T-helper 2 cell treated with Interferon-gamma antibody and Interleukin-4, amounts not matched to agents 5 μg/mL and 100 μg/mL, for 36 hours (primary cell): ENCODE data around the gene EFCAB11.
A peak's percentile ranks its signal among the peaks of the same experiment; 100 is the strongest.

Source experiments
- DNase-seq: peaks from one replicate; pipeline ENCODE4 v3.0.0; 2021; ENCODE audit warnings: low spot score
- H3K27ac Mint-ChIP-seq: one replicate; pipeline ENCODE4 v1.8.0; 2021; ENCODE audit warnings: mild to moderate bottlenecking, mixed read lengths
- H3K27me3 Mint-ChIP-seq: one replicate; pipeline ENCODE4 v1.8.0; 2021; ENCODE audit warnings: low read depth, mixed read lengths
- H3K36me3 Mint-ChIP-seq: one replicate; pipeline ENCODE4 v1.8.0; 2021; ENCODE audit warnings: low read depth, mixed read lengths
- H3K4me1 Mint-ChIP-seq: one replicate; pipeline ENCODE4 v1.8.0; 2021; ENCODE audit warnings: low read depth, mixed read lengths
- H3K4me3 Mint-ChIP-seq: one replicate; pipeline ENCODE4 v1.8.0; 2022; ENCODE audit warnings: mild to moderate bottlenecking, moderate library complexity, mixed read lengths
- H3K9me3 Mint-ChIP-seq: one replicate; pipeline ENCODE4 v1.8.0; 2021; ENCODE audit warnings: mixed read lengths

The EFCAB11 gene

DNA sequence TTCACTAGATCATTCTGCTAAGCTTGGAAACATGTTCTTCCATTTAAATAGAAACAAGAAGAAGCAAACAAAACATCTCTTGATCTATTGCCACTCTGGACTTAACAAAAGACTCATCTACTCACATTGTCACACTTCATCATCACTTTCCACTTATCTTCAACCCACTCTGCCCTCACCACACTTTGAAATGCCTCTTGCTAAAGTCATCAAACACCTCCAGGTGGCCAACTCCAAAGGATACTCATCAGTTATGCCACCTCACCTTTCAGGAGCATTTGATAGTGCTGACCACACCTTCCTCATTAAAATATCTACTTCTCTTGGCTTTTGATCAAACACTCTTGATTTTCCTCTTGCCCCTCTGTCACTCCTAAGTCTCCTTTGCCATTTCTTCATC, 7.2 kb downstream of the EFCAB11 start:
- DNase-seq, result no peak
- Mint-ChIP-seq H3K36me3 (peaks cover 9% of the 10 kb centered on the region), H3K4me3 (no peak overlapping the region), H3K27me3 (no peaks in the 10 kb centered on the region), H3K27ac (no peak overlapping the region), H3K4me1 (no peaks in the 10 kb centered on the region), H3K9me3 (no peaks in the 10 kb centered on the region)

DNA sequence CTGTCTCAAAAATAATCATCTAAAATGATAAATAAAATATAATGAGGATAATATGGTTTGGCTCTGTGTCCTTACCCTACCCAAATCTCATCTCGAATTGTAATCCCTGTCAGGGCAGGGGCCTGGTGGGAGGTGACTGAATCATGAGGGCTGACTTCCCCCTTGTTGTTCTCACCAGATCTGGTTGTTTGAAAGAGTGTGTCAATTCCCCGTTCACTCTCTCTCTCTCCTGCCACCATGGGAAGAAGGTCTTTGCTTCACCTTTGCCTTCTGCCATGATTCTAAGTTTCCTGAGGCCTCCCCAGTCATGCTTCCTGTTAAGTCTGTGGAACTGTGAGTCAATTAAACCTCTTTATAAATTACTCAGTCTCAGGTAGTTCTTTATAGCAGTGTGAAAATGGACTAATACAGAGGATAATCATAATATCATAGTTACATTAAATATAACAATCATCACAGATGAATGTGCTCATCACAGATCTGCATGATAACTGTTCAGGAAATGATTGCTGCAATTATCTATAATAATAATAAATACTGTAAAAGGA, 12.6 kb downstream of the EFCAB11 start:
- H3K36me3 Mint-ChIP-seq, result no peaks in the 10 kb centered on the region
- H3K4me3 Mint-ChIP-seq, result no peak overlapping the region
- H3K4me1 Mint-ChIP-seq, result no peaks in the 10 kb centered on the region
- H3K27ac Mint-ChIP-seq, result no peak overlapping the region
- DNase-seq, result no peak
- no peaks in the 10 kb centered on the region for H3K27me3 Mint-ChIP-seq
- H3K9me3 Mint-ChIP-seq, result no peaks in the 10 kb centered on the region

DNA sequence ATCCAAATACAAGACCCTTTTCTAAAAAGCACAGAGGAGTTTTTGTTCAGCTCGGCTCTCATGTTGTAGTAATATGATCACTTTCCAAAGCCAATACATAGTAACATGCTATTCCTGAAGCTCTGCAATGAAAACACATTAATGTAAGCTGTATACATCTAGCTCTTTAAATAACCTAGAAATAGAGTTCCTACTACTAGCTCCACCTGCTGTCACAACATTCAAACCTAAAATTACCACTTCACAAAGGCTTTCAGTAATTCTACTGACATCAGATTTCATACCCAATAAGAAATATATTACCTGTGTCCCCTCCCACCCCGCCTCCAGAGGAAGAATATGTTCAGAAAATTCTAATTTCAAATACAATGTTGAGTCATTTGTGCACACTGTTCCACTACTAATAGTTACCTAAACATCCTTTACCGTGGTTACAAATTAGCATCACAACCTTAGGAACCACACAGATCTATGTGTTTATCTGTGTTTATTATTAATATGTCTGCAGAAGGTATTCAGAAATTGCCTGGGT, 17.8 kb downstream of the EFCAB11 start:
- H3K27me3 Mint-ChIP-seq, result no peaks in the 10 kb centered on the region
- no peak for DNase-seq
- no peak overlapping the region for H3K4me3 Mint-ChIP-seq
- no peaks in the 10 kb centered on the region for H3K9me3 Mint-ChIP-seq
- H3K36me3 Mint-ChIP-seq, result no peaks in the 10 kb centered on the region
- H3K4me1 Mint-ChIP-seq, result no peaks in the 10 kb centered on the region
- H3K27ac Mint-ChIP-seq, result no peak overlapping the region

DNA sequence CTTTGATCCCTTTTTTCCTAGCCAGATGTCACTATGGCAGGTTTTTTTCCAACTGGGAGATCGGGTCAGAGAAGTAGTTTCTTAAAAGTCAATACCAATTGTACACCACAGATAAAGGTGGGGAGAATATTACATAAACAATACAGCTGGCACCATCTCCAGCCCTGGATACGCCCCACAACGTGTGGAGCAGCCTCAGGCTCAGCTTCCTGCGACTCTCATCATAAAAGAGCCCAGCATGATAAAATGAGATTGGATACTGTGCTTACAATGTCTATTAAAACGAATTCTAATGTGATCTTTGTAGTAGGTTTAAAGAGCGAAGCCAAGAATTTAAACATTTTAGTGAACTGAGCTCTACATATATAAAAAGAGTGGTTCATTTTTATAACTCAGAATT, 21.5 kb downstream of the EFCAB11 start:
- no peak overlapping the region for H3K4me3 Mint-ChIP-seq
- no peaks in the 10 kb centered on the region for H3K9me3 Mint-ChIP-seq
- no peaks in the 10 kb centered on the region for H3K27me3 Mint-ChIP-seq
- H3K4me1 Mint-ChIP-seq, result no peaks in the 10 kb centered on the region
- peaks cover 2% of the 10 kb centered on the region for H3K36me3 Mint-ChIP-seq
- H3K27ac Mint-ChIP-seq, result no peak overlapping the region
- DNase-seq, result no peak

DNA sequence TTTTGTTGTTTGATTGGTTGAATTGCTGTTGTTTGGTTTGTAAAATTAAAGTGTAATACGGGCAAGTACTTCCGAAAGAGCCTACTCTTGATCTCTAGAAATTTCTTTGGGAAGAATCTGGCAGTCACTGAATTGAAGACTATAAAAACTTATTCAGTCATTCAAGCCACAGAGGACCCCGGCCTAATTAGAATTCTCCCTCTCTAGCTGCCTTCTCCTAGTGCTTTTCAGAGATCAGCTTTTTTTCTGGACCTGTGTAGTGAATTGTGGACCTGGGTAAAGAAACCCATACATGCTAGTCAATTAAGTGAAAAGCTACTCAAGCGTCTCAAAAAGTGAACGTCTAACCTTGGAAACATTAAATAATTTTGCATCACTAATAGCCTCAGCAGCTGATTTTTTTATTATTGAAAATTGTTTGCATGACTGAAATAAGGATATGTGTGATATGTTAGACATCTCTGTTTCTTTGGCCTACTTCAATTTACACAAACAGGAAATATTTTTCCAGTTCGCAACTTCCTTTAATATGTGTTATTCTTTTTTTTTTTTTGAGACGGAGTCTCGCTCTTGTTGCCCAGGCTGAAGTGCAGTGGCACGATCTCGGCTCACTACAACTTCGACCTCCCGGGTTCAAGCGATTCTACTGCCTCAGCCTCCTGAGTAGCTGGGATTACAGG, 27.2 kb downstream of the EFCAB11 start:
- H3K9me3 Mint-ChIP-seq, result no peaks in the 10 kb centered on the region
- no peak for DNase-seq
- H3K27me3 Mint-ChIP-seq, result no peaks in the 10 kb centered on the region
- H3K4me3 Mint-ChIP-seq, result no peak overlapping the region
- H3K36me3 Mint-ChIP-seq, result peaks cover 2% of the 10 kb centered on the region
- no peak overlapping the region for H3K27ac Mint-ChIP-seq
- H3K4me1 Mint-ChIP-seq, result peaks cover 2% of the 10 kb centered on the region

DNA sequence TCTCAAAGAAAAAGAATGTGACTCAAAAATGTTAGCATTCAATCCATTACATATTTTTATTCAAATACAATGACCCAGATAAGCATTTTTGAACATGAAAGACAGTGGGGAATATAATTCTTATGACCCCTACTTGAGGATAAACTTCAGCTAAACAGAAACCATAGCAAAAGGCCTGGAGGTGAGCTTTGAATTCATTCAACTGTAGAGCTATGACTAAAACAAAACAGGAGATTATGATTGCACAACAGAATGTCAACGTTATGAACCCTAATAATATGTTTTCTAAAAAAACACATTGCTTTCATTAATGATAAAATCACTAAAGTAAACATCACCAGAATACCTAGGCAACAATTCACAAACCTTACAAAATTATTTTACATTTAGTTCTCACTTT, 27.8 kb downstream of the EFCAB11 start:
- H3K4me1 Mint-ChIP-seq, result peaks cover 2% of the 10 kb centered on the region
- no peaks in the 10 kb centered on the region for H3K9me3 Mint-ChIP-seq

DNA sequence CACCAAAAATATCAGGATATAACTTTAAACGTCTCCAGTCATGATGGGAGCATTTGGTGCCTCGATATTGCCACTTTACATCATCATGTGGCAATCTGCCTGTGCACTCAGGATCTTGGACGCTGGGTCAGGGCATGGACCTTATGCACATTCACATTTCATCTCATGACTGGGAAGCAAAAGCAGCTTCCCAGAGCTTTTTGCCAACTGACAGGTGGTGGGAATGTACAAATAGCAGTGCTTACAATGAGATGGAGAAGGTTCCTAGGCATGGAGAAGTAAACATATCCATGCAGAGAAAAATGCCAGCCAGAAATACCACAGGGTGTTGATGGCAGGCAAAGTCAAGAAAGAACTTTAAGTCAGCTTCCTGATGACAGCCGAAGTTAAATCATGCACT, 30.3 kb downstream of the EFCAB11 start:
- peaks cover 2% of the 10 kb centered on the region for H3K4me1 Mint-ChIP-seq
- no peak overlapping the region for H3K27ac Mint-ChIP-seq
- H3K36me3 Mint-ChIP-seq, result no peaks in the 10 kb centered on the region
- no peak overlapping the region for H3K4me3 Mint-ChIP-seq
- DNase-seq, result no peak
- H3K27me3 Mint-ChIP-seq, result no peaks in the 10 kb centered on the region
- H3K9me3 Mint-ChIP-seq, result no peaks in the 10 kb centered on the region

More for the DNA sequence above, 27.8 kb downstream of the EFCAB11 start:
- H3K36me3 Mint-ChIP-seq, result peaks cover 2% of the 10 kb centered on the region
- no peak overlapping the region for H3K4me3 Mint-ChIP-seq
- DNase-seq, result no peak
- H3K27ac Mint-ChIP-seq, result no peak overlapping the region
- no peaks in the 10 kb centered on the region for H3K27me3 Mint-ChIP-seq

DNA sequence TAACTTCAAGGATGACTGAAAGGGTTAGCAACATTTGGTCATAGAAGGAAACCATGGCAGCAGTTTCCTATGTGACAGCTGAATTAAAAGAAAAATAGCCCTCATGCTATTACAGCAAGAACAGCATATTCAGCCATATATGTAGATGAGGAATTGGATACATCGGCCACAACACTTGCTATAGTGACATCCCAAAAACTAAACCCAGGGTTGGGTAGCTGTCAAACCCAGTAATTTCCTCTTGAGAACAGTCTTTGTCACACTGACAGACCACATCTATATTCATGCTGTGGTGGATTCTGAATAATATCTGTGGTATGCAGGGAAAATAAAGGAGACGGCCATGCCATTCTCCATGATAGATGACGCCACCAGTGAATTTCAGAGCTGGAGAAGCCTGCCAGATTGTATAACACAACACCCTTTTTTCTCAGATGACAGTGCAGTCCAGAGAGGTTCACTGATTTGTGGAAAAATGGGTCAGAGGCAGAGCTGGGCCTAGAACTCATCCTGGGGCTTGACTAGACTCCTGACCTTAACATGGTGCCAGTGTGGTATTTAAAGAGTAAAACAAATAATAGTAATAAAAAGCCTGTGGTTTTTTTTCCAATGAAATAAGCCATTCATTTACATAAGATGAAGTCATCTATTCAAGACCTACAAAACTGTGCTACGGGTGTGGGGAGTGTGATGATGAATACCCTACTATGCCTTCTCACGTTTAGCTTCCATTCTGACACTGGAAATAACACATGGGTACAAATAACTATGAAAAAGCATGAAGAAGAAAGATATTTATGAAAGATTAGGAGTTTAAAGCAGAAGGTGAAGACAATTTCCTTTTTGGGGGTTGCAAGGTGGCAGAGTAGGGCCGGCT, 32.3 kb downstream of the EFCAB11 start:
- Mint-ChIP-seq H3K27ac (no peak overlapping the region), H3K4me3 (no peak overlapping the region), H3K4me1 (peaks cover 2% of the 10 kb centered on the region), H3K27me3 (no peaks in the 10 kb centered on the region), H3K9me3 (no peaks in the 10 kb centered on the region), H3K36me3 (no peaks in the 10 kb centered on the region)
- DNase-seq, result no peak

DNA sequence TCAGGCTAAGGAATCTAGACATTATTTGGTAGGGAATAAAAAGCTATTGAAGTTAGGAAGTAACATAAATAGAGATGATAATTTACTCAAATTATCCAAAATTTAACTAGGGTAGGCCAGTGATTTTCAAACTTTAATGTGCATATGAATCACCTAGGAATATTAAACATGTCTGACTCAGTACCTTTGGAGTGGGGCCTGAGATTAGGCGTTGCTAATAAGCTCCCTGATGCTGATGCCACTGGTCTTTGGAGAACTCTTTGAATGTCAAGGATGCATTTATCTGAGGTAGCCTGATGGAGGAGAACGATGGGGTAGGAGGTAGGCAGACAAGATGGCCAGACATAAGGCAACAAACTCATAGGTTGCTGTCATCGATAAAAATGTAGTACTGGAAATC, 33.2 kb downstream of the EFCAB11 start:
- H3K4me3 Mint-ChIP-seq, result no peak overlapping the region
- peaks cover 1% of the 10 kb centered on the region for H3K4me1 Mint-ChIP-seq
- H3K36me3 Mint-ChIP-seq, result no peaks in the 10 kb centered on the region
- no peak for DNase-seq
- no peak overlapping the region for H3K27ac Mint-ChIP-seq
- peaks cover 2% of the 10 kb centered on the region for H3K27me3 Mint-ChIP-seq
- H3K9me3 Mint-ChIP-seq, result no peaks in the 10 kb centered on the region

DNA sequence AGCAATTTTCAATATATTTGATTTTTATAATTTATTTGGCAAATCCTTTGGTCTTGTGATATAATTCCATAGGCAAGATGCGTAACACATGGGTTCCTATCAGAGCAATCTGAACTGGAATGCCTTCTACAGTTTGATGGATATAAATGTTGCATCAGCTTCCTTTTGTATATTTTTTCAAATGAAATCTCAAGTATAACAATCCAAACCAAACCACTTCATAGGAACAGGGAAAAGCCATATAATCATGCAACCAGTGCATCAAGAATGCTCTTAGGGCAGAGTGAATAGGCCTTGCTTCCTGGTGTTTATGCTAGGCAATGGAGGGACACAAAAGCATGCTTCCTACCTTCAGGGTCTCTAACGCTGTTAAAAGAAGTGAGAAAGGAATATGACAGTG, 34.5 kb downstream of the EFCAB11 start:
- Mint-ChIP-seq H3K36me3 (no peaks in the 10 kb centered on the region), H3K27ac (no peak overlapping the region), H3K4me1 (peaks cover 1% of the 10 kb centered on the region), H3K27me3 (peaks cover 14% of the 10 kb centered on the region), H3K9me3 (no peaks in the 10 kb centered on the region), H3K4me3 (no peak overlapping the region)
- no peak for DNase-seq

DNA sequence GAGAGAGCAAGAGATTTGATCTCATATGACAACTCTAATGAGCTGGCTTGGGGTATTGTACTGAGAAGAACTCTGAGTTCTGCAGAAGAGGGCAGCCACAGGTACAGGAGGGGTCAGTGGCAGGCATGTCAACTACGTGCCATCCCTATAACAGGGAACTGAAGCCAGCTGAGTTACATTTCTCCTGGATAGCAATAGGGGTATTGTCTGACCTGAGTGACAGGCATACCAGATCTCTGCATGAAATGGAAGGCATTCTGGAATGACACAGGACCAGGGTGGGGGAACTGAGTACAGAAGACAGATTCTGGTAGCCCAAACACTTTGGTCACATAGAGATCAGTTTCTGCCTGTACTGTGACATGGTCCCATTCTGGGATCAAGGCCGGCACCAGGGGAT, 35.8 kb downstream of the EFCAB11 start:
- Mint-ChIP-seq H3K27ac (no peak overlapping the region), H3K27me3 (peaks cover 20% of the 10 kb centered on the region), H3K4me3 (no peak overlapping the region), H3K9me3 (no peaks in the 10 kb centered on the region), H3K36me3 (no peaks in the 10 kb centered on the region), H3K4me1 (peaks cover 1% of the 10 kb centered on the region)
- DNase-seq, result no peak

DNA sequence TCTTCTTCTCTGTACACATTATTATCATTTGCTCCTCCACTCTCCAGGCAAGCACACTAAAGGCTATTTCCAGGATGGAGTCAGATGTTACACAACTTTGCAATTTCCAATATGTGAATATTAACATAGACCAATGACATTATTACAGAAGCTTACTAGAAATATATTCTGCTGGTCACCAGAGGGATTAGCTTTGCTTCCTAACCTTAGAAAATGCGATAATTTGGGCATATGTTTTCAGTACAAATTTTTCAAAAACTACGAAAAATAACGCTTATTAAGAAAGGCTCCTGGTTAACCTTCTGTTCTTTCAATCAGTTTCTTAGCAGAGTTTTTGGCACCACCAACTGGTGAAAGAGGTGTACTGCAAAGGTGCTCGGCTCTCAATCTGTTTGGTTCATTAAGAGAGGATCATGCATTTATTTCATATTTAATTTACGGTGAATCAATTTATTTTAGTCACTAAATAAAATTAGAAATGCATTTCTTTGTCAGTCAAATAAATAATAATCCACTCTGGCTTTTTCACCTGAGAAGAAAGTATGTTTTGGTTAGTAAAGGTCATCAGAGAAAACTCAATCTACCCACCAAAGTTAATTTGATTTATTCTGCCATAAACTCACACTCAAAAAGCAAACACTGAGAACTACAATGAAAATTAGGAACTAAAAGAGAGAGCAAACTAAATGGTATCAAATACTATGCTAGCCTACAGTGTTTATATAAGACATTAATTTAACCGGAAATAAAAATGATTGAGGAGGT, 39.2 kb downstream of the EFCAB11 start:
- H3K4me1 Mint-ChIP-seq, result peaks cover 1% of the 10 kb centered on the region
- peak; percentile 35 for DNase-seq
- no peak overlapping the region for H3K4me3 Mint-ChIP-seq
- no peaks in the 10 kb centered on the region for H3K9me3 Mint-ChIP-seq
- H3K27ac Mint-ChIP-seq, result no peak overlapping the region
- H3K36me3 Mint-ChIP-seq, result no peaks in the 10 kb centered on the region
- peaks cover 39% of the 10 kb centered on the region for H3K27me3 Mint-ChIP-seq

DNA sequence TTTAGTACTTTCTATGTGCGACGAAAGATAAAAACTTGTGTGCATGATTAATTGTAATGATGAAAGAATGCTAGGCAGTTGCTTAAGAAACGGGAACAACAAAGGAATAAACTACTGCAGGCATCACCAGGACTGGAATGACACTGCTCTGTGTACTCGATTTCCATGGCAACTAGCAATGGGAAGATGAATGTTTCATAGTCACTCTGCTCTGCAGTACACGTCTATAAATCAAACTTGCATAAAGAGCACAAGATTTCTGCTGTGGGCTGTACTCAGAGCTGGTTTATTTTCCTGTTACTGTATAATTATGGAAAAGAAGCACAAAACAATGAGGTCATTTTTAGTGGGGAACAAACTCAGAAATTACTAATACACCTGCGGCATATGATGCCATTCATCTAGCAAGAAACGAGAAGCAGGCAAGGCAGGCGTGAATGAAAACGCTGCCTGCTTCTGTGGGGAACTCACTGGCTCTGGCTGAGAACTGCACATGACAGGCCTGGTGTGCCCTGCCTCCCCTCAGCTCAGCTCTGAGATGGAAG, 41.8 kb downstream of the EFCAB11 start:
- no peaks in the 10 kb centered on the region for H3K36me3 Mint-ChIP-seq
- H3K4me1 Mint-ChIP-seq, result peaks cover 1% of the 10 kb centered on the region
- H3K4me3 Mint-ChIP-seq, result no peak overlapping the region
- no peak overlapping the region for H3K27ac Mint-ChIP-seq
- no peaks in the 10 kb centered on the region for H3K9me3 Mint-ChIP-seq
- DNase-seq, result no peak
- peaks cover 45% of the 10 kb centered on the region for H3K27me3 Mint-ChIP-seq
